T-helper 9 cell (primary cell): Measurements from ENCODE around the gene MAN1C1.
"Not testable (repeated sequence)": the region's sequence is repeated elsewhere in the genome, so short reads cannot be mapped to it uniquely, and the experiment has no call there.

Source experiments
- DNase-seq: peaks from one replicate; pipeline ENCODE4 v3.0.0-alpha.2; 2020

The MAN1C1 gene

GRCh38 chr1:25636141-25636540, 19.6 kb downstream of the MAN1C1 start:
- not testable (repeated sequence) for DNase-seq

DNA sequence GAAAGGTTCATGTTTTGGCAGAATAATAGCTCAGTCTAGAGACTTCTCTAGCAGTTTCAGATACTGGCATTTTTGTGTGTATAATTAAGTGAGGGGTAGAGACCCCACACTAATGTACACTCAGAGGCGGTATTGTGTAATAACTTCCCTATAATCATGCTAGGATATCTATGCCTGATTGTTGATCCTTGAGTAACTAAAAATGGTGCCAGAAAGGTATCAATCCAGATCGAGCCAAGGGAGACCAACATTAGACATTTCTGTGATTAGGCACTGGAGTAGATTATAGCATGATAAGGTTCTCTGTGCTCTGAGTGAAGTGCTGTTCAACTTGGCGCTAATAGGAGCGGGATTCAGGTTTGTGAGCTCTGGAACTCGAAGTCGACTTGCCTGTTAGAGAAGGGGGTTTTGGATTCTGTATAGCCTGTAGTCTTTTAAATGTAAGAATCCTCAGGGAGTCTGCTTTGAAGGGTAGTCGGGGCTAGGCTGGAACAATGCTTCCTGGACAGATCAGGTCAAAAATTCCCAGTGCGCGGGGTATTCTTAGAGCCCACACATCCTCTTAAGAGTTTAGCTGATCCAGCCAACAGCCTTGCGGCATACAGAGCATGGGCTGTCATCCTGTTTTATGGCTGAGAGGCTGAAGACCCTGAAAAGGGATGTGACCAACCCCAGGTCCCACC, 24.2 kb downstream of the MAN1C1 start:
- no peak for DNase-seq

DNA sequence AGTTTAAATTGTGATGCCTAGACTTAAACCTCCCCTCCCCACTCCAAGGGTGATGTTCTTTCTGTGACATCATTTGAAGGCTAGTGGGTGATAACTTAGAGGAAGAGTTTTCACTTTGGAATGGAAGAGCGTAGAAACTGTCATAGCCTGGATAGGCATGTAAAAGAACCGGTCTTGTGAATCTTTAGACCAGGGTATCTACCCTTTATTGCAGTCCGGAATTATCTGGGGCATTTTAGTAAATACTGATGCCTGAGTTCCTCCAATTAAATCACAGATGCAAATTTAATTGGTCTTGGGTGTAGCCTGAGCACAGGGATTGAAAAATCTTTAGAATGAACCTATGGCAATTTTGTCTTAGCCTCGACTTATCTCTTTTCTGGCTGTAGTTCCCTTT, 24.7 kb downstream of the MAN1C1 start:
- DNase-seq: no peak

- peak; percentile 30 for DNase-seq
These were observed 25.5 kb downstream of the MAN1C1 start for GRCh38 chr1:25641931-25642573.

- DNase-seq: peak; percentile 65
These were observed 26.1 kb downstream of the MAN1C1 start for GRCh38 chr1:25642574-25643108.

DNA sequence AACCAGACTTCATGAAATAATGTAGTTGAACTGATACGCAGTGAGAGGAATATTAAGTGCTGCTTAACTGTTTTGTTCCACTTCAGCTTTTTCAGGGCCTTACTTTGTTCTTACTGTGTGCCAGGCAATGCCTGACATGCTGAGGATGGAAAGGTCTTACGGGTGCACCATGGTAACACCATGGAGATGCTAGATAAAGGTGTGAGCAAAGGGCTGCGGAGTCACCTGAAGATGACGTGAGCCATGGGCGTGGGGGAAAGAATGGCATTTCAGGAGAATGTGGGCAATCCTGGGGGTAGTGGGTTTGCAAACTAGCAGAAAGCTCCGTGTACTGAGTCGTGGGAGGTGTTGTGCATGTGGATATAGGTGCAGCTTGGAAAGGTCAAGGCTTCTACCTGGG, 27.3 kb downstream of the MAN1C1 start:
- DNase-seq: no peak

- DNase-seq: no peak
These were observed 28.4 kb downstream of the MAN1C1 start for GRCh38 chr1:25644962-25645361.

DNA sequence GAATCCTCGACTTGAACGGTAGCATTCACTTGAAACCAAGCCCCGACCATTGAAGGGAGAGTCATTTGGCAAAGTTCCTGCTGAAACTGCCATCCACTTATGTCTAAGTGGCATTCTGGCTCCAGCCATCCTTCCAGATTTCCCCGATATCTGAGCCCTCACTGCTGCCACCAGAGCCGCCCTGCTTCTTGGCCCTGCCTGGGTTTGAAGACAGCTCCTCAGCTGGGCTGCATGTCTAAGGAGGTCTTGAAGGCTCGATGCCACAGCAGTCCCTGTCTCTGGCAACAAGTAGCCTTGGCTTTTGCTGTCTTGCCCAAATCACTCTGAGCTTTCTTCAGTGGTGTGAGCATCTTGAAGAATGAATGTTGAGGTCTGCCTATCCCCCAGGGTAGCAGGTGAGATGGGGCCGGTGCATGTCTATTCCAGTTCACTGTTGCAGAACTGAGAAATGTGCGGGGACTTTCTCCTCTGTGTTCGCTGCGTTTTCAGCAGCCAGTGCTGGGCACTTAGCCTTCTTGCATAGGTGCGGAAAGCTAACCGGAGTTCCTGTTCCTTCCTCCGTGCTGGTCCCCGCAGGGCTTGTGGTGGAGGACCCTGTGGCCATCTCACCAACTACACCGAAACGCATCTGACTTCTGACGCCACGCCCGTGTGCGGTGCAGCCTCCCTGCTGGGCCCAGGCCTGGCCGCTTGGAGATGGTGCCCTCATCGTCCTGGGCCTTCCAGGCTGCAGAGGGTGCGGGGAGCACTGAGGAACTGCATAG, 29.2 kb downstream of the MAN1C1 start:
- no peak for DNase-seq

DNA sequence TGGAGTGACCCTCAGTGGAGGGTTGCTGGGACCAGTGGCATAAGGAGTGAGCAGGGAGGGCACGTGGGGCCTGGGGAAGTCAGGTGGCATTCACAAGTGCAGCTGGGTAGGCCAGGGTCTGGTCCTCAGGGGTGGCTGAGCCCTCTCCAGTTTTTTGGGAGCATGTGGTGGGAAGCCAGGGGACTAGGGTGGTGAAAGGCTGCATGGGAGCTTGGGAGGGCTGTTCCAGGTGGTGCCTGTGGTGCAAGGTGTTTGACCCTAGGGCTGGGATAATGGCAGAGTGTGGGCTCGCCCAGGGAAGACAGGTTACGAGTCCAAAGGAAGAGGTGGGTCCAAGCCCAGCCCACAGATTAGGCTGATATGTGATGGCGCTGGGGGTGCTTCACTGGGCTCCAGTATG, 30.5 kb downstream of the MAN1C1 start:
- no peak for DNase-seq

DNA sequence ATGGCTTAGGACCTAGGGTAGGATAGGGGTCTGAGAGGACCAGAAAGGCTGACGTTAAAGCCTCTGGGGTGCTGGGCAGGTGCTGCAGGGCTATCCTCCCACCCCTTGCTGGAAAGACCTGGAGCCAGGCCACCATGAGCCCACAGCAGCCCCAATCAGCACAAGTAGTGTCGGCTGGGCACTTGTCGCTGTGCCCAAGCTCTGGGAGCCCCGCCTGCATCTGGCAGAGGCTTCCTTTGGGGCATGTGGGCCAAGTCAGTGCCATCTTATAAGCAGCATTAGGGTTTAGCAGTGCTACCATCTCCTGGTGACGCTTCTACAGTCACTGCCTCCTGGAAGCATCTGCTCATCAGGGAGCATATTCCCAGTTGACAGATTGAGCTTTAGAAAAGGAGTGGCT, 31.3 kb downstream of the MAN1C1 start:
- DNase-seq: no peak

DNA sequence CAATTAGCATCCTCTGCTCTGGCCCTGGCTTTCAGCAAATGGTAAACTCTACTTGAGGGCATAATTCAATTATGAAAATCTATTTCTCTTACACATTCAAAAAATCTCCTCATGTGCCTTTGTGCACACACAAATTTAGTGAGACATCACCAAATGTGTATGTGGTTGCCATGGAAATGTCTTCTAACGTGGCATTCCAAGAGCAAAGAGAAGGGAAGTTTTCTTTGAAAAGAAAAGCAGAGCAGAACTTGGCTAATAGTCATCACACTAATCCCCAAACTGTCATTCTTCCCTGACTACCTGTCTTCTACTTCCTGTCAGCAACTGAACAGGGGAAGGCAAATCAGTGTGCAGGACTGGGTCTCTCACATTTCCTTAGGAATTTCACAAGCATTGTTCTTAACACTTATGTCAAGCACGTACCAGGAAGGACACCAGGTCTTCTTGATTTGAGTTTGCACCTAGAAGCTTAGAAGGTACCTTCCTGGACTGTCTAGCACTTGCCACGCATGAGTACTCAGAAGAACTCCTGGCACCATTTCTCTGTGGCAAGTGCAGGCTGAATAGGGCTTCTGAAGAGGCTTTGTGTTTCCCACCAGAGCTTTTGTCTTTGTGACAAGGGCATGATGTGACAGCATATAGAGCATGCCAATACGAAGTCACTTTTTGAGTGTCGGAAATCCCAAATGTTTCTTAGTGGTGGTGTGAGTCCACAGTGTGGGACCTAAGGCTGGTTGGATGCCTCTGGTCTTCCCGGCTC, 32.3 kb downstream of the MAN1C1 start:
- DNase-seq: no peak

DNA sequence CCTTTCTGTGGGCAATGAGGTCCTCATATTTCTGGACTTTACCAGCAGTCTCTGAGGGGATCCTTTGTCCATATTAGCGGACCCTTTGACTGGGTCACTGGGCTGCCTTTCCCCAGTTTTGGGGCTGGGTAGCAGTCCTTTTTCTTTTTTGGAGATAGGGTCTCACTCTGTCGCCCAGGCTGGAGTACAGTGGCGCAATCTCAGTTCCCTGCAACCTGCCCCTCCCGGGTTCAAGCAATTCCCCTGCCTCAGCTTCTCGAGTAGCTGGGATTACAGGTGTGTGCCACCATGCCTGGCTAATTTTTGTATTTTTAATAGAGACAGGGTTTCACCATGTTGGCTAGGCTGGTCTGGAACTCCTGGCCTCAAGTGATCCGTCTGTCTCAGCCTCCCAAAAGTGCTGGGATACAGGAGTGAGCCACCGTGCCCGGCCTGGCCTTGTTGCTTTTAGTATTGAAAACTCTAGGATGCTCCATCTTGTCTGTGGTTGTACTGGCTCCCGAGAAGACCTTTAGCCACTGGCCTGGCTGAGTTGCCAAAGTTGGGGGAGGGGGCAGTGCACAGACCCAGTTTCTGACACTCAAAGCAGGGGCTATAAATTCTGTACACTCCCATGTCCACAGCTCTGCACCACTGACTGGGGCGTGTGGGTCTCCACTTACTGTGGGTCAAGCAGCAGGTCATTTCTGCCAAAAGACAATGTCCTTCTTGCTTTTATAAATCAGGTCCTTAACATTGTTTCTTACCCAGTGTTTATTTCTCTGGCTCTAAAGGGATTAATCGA, 33.1 kb downstream of the MAN1C1 start:
- no peak for DNase-seq

- DNase-seq: no peak
These were observed 33.6 kb downstream of the MAN1C1 start for GRCh38 chr1:25650289-25650576.

- no peak for DNase-seq
These were observed 34.5 kb downstream of the MAN1C1 start for GRCh38 chr1:25651036-25651640.

DNA sequence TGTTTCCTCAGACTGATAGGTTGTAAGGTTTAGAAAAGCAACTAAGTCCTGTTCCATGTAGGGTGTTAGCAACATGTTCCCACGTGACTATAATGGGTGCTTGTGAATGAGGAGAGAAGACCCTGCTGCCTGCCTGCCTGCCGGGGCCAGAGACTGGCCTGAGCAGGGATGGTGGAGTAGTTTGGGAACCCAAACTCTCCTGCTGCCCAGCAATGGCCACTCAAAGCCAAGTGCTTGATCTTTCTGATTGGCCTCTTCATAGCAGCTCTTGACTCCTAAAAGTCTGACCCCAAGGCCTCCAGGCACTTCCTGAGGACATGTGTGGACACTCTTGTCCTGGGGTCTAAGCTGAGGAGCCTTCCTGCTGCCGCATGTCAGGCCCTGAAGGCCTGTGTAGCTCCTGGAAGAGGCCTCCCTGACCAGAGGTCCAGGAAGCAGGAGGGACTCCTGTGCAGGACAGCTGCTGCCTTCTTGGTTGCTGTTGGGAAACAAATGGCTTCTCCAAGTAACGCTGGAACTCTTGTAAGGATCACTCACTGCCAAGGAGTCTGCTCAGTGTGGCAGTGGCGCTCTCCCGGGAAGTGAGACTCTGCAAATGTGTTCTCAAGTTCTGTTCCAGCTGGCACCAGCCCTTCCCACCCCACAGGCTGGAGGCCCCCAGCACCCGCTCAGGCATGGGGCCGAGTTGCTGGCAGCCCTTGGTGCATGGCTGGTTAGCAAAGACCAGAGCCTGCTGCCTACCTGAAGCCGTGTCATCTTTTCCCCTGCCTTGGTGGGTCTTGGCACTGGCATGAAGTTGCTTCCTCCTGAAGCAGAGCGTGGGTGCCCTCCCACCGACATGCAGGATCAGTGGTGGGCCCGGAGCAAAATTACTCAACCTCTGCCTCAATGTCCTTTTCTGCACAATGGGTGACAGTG, 35.5 kb downstream of the MAN1C1 start:
- no peak for DNase-seq

DNA sequence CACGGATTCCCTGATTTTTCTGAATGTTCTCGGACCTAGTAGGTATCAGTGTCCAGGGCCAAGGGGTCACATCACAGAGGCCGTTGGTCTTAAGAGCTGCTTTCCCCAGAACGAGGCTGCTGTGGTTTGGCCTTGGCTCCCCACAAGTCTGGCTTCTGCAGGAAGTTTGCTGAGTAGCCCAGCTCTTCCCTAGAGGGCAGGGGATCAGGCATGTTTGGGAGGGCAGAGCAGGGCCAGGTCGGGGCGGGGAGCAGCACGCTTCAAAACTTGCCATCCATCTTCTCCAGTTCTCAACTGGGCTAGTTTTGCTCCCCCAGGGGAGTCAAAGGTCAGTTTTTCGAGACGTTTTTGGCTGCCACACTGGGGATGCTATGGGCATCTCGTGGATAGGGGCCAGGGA, 37.0 kb downstream of the MAN1C1 start:
- DNase-seq: no peak

GRCh38 chr1:25654109-25654660, 37.6 kb downstream of the MAN1C1 start:
- DNase-seq: no peak

DNA sequence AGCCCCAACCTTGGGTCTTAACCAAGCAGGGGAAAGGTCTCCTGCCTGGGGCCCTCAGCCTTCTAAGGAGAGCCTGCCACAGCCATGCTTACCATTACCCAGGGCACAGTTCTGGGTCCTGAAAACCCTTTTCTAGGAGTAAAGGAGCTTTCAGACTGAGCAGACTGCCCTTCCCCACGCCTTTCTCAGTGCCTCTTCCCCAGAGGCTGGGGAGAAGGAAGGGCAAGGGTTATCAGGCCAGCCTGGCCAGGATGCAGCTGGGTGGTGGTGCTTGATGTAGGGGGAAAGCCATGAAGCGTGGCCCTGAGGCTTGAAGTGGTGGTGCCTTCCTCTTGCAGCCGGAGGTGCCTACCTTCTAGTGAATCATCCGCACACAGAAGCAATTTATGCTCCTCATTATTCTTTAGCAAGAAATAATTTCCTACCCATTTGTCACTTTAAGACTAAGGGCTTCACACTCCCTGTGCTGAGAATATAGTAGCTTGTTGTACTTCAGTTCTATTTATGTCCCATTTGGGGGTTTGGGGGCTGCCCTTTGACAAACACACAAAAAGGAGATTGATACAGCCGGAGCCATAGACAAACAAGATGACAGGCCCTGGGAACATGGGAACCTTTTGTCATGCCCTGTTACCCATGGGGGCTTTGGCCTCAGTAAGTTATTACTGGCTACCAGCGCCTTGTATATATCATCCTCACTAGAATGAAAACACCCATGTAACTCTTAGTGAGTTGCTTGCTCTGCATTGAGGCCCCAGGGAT, 40.7 kb downstream of the MAN1C1 start:
- no peak for DNase-seq

GRCh38 chr1:25657883-25658760, 41.5 kb downstream of the MAN1C1 start:
- no peak for DNase-seq
